ENCODE data around the gene HECW1.

The HECW1 gene

DNA sequence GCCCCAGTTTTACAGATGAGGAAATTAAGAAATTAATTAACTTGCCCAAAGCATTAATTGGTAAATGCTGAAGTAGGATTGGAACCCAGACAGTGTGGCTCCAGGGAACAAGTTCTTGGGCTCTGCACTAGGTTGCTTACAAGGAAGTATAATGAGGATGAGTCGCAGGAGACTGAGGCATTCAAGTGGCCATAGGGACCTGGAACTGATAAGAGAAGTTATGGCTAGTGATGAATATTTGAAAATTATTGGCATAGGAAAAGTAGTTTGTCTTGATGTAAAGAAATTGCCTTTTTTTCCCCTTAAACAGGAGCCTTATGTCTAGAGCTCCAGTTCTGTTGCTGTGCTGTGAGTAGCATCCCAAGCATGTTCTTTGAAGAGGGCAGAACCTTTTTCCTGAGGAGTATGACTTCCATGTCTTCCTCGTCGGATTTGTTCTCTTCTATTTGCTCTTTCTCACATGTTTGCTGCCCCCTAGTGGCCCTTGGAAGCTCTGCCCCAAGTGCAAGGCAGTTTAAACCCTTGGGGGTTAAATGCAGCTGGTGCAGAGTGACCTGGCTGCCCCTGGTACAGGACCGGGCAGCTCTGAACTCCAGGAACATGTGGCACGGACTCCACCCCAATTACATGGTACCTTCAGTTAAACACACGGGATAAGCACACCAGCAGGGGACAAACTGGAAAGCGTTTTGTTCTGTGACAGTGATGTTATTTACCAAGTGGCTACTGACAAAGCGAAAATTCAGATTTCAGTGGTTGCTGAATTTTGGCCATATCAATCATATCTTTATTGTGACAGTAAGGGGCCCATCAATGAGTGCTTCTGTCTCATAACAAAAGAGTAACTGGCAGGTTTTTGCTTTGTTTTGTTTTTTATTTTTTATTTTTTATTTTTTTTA lies 148.8 kb downstream of the HECW1 start:
- DNase-seq (ENCODE audit: low read depth, low spot score) = peak; percentile 90

DNA sequence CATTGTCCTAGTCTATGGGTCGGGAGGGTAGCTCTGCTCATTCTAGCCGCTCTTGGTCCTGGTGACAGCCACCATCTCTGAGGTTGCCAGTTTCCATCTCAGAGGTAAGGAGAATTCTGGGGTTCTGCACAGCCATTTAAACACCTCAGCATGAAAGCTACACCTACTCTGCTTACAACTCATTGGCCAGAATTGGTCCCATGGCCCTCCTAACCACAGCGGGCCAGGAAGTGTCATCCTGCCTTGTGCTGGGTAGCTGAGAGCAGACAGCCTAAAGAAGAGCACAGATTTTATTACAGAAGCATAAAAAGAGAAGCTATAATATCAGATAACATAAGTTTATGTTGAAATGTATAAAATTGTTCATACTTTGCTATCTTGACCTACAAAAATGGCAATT lies 152.7 kb downstream of the HECW1 start:
- no peak for DNase-seq (ENCODE audit: low read depth, low spot score)

DNA sequence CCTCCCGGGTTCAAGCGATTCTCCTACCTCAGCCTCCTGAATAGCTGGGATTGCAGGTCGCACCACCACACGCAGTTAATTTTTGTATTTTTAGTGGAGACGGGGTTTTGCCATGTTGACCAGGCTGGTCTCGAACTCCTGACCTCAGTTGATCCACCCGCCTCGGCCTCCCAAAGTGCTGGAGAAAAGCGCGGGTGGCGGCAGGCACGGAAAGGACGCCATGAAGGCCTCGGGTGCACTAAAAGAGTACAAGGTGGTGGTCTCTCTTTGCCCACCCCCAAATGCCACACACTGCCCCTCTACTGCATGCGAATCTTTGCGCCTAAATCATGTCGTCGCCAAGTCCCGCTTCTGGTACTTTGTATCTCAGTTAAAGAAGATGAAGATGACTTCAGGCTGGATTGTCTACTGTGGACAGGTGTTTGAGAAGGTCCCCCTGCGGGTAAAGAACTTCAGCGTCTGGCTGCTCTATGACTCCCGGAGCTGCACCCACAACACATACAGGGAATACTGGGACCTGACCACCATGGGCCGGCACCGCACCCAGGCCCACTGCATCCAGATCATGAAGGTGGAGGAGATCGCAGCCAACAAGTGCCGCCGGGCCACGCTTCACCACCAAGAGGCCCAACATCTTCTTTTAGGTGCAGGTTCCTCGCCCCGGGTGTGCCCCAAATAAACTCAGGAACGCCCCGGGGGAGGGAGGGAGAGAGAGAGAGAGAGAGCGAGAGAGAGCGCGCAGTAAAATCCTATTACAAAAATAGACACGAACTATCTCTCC lies 161.7 kb downstream of the HECW1 start:
- no peak for DNase-seq (ENCODE audit: low read depth, low spot score)

DNA sequence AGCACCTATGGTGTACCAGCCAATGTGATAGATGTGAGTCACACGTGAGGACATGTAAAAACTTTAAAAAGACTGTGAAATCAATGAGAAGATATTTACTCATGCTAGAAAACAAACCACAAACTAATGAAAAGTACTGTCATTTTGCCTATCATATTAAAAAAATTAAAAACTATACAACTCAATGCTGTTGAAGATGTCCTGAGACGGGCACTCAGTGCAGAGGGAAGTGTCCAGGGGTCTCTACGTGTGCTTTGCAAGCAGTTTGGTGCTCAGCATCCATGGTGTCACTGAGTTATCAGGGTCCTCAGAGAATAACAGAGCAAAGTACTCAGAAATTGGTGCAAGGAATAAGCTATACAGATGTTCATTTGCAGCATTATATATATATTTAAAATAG lies 162.3 kb downstream of the HECW1 start:
- DNase-seq (ENCODE audit: low read depth, low spot score) = no peak

DNA sequence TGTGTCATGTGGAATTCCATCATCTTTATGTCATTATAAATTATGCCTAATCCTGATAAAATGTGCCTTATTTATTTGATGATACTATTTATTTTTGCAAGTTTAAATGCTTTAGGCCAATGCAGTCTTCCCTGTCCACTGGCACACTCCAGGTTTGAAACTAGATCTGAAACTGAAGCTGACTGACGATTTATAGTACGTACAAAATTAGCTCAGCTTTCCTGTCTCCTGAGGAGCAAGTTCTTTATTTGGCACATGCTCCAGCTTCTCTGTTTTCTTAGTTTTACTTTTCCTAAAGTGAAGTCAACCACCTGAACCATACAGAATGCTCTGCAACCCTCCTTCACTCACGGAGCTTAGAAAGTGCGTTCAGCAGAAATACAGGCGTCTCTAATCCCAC lies 164.1 kb downstream of the HECW1 start:
- DNase-seq (ENCODE audit: low read depth, low spot score) = no peak

DNA sequence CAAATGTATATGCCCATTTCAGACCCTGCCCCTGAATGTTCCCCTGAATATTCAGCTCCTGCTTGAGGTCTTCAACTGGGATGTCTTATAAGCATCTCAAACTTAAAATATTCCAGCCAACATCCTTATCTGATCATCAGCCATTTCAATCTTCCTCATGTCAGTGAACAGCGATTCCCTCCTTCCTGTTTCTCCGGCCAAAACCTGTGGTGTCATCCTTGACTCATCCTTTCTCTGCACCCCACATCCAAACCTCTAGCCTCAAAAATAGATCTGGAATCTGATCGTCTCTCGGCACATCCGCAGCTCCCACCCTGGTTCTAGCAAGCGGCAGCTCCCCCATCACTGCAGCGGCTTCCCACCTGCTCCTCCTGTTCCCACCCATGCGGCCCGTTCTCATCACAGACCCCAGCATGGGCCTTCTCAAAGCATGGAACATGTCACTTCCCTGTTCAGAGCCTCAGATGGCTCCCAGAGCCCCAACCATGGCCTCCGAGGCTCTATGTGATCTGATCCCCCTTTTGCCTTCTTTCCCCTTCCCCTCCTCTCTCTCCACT lies 165.7 kb downstream of the HECW1 start:
- no peak for DNase-seq (ENCODE audit: low read depth, low spot score)

DNA sequence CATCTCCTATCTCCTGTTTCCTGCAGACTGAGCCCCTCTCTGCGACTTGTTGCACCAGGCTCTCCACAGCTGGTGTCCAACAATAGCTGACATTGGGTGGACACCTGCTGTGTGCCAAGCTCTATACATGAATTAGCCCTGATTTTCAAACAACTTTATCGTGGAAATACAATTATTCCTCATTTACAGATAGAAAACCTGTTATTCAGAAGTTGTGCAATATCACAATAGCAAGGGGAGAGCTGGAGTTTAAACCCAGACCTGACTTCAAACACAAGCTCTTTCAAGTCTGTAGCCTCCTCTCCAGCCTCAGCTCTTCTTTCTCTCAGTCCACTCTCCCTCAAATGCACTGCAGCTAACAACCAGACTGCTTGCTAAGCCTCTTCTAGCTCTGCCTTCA lies 168.8 kb downstream of the HECW1 start:
- DNase-seq (ENCODE audit: low read depth, low spot score) = no peak

DNA sequence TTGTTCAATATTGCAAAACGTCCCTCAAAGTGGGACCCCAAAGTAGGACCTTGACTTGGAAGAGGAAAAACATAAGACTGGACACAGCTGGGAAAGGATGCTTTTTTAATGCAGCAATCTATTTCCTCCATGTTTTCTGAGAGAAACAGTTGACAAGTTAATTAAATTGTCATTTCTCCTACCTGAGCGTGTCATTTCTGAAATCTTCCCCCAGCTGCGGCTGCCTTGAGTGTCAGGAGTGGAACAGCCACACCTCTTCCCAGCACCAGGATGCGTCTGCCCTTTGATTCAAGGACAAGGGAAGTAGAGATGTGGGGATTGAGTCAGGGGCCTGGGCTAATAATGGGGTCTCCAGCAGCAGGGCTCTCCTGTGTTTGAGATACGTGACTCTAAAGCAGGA lies 171.3 kb downstream of the HECW1 start:
- no peak for DNase-seq (ENCODE audit: low read depth, low spot score)

DNA sequence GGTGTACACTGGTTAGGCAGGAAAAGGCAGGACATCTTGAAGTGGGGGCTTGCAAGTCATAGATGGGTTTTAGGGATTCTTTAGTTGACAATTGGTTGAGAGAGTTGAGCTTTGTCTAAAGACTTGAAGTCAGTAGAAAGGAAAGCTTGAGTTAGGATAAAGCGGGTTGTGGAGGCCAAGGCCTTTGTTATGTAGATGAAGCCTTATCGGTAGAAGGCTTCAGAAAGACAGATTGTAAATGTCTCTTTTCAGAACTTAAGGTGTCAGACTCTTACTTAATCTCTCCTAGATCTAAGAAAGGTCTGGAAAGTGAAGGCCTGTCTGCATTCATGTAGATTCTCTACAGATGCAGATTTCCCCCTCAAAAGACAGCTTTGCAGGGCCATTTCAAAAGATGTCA lies 177.4 kb downstream of the HECW1 start:
- no peak for DNase-seq (ENCODE audit: low read depth, low spot score)

DNA sequence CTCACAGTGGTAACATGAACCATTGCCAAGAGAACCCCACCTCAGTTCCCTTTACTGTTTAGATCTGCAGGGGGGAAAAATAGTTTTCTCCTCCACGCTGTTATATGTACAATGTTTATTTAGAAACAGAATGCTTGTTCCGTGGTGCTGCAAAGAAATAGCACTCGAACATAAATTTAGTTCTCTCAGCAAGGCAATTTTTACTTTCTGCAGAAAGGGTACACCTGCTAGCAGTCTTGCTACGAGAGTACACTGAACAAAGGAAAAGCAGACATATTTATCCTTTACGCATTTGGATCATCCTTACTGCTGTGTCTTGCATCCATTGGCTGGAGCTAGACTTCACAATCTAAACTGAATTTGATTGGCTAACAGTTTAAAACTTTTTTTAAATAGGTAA lies 178.5 kb downstream of the HECW1 start:
- no peak for DNase-seq (ENCODE audit: low read depth, low spot score)

DNA sequence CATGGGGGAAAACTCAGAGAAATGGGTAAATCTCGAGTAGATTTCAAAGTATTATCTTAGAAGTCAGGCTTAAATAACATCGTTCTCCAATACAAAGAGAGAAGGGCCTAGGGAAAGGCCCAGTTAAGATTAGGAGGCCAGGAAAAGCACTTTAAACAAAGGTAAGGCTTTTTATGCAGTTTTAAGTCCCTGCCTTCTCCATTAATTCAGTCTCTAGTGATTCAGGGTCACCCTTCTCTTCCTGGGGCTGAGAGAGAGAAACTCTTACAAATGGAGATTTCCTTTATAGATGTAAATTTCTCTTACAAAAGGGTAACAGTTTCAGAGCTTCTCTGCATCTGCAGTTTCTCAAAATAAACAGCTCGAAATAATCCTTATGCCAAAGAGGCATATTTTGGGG lies 179.3 kb downstream of the HECW1 start:
- no peak for DNase-seq (ENCODE audit: low read depth, low spot score)

DNA sequence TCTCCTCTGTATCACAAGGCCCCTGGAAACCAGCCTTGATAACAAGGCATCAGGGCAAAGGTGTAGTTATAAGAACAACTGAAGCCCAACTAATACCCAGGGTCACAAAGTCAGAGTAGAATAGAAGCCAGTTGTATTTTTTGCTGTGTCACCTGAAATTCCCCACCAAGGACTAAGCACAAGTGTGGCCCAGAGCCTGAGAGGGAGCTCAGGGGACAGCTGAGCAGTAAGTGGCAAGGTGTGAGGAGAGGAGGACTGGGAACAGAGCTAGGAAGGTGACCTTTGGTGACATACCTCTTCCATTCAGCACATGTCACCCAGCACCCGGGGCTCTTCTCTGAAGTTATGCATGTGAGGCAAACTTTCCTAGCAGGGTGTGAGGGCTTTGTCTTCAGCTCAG lies 179.9 kb downstream of the HECW1 start:
- DNase-seq (ENCODE audit: low read depth, low spot score) = no peak

DNA sequence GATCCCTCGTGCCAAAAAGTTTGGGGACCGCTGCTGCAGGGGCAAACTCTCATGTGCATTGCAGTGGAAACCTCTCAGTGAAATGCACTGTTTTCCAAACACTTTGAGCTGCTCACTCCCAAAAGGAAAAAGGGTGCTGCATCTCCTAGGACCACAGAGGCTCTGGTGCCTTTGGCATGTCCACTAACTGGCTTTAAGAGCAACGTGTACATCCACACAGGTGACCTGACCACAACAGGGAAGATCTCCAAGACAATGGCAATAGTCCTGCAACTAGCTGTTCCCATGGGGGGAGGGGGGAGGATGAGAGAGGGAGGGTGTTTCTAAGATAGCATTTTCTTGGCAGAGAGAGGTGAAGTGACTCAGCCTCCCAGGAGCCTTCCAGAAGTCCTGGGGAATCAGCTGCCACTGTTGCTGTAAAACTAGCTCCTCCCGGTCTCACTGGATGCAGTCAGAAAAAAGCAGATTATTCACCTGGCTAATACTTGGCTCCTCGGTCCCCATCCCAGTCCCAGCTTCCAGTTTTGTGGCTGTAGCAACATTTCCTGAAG lies 181.7 kb downstream of the HECW1 start:
- peak; percentile 81 for DNase-seq (ENCODE audit: low read depth, low spot score)

DNA sequence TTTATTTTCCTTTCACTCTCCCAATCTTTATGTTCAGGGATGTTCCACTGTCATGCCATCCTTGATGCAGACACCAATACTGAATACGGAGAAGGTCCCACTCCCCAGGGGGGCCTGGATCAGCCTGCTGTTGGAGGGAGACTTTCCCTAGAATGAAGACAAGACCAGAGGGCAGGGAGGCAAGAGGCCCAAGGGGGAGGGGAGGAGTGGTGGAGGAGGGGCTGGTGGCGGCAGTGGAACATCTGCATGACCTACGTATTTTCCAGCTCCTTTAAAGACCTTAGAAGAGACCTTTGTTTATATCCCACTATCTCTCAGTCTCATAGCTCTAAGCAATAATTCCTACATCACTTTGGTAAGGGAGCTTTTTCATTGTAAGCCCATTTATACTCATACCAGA lies 183.0 kb downstream of the HECW1 start:
- no peak for DNase-seq (ENCODE audit: low read depth, low spot score)

DNA sequence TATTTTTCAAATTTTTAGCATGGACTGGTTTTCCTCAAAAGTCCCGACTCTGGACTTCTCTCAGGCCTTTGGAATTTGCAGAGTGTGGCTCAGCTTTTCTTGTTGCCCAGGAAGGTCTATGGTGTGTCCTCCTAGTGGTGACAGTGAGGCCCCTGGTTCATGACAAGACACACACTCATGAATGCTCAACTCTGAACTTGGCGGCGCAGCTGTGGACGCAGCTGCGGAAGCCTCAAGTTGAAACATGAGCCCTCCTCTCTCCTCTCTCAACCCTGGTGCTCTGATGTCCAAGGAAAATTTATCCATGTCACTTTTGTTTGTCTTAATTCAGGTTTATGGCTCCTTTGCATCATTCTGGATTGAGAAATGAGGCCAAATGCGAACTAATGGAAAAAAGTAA lies 183.9 kb downstream of the HECW1 start:
- no peak for DNase-seq (ENCODE audit: low read depth, low spot score)

DNA sequence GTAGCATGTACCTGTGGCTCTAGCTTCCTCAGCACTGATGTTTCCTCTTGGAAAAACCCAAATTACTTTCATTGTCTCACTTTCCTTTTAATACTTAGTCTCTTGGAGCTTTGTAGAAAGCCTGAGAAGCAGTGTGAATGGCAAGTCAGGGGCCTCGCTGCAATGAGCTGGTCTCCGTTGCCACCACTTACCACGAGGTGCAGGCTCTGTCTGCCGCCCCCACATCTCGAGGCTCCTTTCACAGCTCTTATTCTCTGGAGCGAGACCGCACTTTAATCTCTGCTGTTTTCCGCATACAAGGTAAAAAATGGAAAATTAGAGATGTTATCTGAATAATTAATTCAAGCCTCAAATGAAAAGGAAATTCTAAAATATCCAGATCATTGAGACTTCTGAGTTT lies 186.2 kb downstream of the HECW1 start:
- DNase-seq (ENCODE audit: low read depth, low spot score) = no peak

DNA sequence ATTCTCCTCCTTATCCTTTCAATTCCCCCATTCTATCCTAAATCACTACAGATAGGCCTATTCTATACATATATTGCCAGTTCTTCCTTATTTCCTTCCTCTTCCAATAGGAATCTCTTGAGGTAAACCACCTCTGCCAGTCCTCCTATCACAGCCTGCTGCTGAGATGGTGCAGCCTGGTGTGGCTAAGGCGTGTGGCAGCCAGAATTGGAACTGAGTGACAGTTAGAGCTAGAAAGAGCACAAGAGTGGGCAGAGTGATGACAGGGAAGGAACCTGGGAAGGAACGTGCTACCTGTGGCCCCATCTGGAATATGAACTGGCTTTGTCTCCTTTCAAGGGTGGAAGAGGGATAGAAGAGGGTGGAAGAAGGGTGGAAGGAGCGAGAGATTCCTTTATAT lies 187.7 kb downstream of the HECW1 start:
- DNase-seq (ENCODE audit: low read depth, low spot score) = no peak

DNA sequence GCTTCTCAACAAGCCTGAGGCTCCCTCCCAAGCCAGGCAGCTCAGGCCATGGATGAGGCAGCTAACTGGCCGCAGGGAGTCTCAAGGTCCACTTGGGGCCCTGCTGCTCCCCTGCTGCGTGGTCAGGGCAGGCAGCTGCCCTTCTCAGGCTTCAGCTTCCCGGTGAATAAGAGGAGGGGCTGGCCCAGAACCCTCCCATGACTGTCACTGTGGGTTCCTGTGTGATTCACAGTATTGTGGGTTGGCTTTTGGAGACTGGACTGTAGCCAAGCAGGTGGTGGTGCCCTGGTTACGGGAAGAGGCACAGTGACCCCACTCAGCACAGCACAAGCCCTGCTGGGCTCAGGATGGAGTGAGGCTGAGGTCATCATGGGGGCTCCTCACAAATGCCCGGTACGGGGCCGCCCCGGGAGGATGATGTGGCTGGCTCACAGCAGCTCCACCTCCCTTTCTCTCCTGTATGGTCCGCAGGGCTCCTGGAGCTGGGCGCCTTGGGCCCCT lies 189.8 kb downstream of the HECW1 start:
- DNase-seq (ENCODE audit: low read depth, low spot score) = peak; percentile 88

DNA sequence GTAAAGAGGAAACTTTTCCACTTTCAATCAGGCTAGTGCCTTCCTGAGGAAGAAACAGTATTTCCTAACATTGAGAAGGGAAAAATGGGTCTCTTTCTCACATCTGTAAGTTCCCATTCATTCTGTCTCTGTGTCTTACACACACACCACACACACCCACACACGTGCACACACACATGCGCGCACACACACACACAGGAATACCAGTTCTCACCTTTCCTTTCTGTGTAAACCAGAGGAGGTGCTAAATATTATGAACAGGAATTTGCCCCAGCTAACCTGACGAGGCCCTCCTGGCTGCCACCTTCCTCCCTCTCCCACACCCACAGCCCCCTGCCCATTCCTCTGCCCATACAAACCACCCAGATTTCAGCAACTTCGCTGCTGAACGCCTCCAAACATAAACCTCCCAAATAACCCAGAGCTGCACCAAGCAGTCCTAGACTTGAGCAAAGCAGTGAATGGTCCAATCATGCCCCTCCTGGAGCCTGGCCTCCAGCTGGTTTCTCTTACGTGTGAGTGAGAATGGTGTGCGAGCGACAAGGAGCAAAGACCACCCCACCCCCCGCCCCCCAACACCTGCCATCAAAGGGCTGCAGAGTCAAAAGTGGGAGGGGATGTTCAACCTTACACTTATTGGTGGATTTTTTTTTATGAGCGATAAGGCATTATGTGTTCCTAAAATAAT lies 190.5 kb downstream of the HECW1 start:
- peak; percentile 9 for DNase-seq (ENCODE audit: low read depth, low spot score)

DNA sequence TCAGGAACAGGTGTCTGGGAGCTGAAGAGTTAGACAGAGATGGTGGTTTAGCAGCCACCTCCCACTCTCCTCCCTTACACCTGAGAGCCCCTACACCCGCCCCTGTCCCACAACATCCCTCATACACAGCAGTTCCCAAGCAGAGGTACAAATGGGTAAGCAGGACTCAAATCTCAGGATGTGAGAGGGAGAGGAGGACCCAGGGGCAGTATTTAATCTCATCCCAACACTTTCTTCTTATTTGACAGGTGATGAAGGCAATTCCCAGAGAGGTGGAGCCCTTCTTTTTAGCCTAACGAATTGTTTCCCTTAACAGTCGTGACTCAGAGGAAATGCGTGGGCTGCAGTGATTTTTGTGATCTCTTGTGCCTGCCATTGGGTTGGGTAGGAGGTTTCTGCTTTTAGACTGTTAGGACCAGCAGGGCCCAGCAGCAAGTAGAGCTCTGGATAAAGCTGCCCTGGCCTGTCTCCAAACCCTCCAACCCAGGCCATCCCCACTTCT lies 191.3 kb downstream of the HECW1 start:
- DNase-seq (ENCODE audit: low read depth, low spot score) = no peak

DNA sequence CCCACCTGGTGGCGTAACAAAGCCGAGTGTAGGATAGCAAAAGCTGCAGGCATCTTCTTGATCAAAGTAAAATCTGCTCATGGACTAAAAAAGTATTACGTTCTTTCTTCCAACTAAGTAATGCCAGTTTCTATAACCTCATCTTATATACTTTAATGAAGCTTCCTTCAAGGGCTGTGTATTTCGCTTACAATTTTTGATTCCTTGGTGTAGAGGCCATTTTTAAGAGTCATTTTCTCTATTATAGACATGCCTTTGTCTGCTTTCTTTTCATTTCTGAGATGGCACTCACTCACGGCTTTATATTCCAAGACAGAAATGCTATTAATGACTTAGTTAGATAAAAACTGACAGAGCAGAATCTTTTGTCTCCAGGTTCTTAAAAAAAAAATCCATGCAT lies 194.0 kb downstream of the HECW1 start:
- DNase-seq (ENCODE audit: low read depth, low spot score) = no peak
